GM21825 (cell line): ENCODE results near the gene IFRD1.
"Not testable (repeated sequence)": the region's sequence is repeated elsewhere in the genome, so short reads cannot be mapped to it uniquely, and the experiment has no call there.

ENCODE experiments used
- ATAC-seq: cut with Tn5 transposase; IDR thresholded peaks from one replicate; pipeline ENCODE4 v1.9.1; 2021; ENCODE audit warnings: mild to moderate bottlenecking, moderate library complexity; ENCODE audit not compliant: unreplicated experiment

The IFRD1 gene

DNA sequence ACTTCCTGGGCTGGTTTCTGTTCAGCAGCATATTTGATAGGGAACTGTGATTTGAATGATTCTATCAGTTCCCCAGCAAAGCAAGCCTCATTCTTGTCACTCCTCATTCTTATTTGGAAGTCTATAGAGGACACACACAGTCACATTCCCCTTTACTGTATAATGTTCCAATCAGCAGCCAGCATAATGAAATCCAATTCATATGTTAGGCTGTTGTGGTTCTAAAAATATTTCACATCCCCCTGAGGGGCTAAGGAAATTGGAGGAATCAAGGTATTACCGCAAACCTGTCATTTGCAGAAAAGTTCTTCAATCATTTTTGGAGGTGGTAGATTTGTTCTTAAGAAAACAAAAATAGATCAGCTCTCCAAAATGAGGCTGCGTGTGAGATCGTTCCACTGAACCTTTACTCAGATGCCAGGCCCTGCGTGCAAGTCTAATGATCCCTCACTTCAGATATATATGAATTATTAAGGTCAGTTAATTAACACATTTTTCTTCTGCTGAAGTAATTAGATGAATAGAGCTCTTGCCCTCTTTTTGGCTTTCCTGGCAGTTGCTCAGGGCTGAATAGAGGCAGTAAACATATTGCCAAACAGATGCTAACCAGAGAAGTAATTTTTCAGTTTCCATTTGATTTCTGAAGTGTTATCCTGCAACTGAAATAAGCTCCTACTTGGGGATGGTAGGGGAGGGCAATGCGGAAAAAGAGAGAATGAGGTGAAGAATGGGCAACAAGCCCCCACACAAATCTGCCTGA, 62.4 kb downstream of the IFRD1 start:
- no peak for ATAC-seq

DNA sequence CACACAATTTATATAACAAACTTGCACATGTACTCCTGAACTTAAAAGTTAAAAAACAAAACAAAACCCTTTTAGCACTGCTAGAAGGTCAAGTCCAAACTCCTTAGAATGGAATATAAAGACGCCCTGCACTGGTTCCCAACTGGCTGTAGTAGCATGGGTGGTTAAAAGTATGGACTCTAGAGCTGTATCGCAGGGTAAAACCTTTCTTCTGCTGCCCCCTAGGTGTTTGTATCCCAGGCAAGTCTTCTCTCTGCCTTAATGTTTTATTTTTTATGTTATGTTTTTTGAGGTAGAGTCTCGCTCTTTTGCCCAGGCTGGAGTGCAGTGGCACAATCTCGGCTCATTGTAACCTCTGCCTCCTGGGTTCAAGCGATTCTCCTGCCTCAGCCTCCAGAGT, 65.7 kb downstream of the IFRD1 start:
- ATAC-seq = no peak

DNA sequence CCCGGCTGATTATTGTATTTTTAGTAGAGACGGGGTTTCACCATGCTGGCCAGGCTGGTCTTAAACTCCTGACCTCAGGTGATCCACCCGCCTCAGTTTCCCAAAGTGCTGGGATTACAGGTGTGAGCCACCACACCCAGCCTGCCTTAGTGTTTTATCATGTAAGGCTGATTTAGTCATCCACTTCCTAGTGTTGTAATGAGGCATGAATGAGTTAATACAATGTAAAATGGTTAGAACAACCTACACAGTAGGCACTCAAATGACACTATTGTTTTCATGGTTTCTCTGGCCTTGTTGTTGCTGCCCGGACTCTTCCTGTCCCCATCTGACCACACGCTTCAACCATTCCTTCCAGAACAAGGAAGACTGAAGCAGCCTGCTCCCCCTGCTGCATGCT, 66.2 kb downstream of the IFRD1 start:
- not testable (repeated sequence) for ATAC-seq

DNA sequence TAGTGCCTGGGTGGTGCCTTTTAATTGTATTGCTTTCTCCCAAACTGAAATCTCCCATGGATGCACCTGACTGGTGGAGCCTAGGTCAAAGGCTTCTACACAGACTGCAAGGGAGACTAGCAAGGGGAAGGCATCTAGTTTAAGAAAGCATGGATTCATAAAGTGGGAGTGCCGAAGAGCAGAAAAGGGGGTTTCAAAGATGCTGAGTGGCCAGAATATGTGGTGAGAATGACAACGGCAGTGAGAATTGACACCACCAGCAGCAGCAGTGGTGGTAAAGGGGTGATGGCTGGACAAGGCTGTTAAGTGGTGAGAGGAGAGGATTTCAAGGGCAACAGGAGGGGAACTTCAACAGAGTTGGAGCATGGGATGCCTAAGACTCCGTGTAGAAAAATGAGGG, 67.2 kb downstream of the IFRD1 start:
- no peak for ATAC-seq

DNA sequence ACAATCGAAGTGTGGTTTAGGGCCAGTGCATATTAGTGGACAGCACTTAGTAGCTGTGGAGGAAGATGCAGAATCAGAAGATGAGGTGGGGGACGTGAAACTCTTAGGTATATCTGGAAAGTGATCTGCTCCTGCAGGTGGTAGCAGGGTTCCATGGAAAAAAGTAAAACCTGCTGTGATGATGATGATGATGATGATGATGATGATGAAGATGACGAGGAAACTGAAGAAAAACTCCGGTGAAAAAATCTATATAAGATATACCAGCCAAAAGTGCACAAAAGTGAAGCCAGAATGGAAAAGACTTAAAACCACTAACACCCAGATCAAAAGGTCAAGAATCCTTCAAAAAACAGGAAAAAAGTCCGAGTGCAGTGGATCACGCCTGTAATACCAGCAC, 70.5 kb downstream of the IFRD1 start:
- ATAC-seq = no peak

DNA sequence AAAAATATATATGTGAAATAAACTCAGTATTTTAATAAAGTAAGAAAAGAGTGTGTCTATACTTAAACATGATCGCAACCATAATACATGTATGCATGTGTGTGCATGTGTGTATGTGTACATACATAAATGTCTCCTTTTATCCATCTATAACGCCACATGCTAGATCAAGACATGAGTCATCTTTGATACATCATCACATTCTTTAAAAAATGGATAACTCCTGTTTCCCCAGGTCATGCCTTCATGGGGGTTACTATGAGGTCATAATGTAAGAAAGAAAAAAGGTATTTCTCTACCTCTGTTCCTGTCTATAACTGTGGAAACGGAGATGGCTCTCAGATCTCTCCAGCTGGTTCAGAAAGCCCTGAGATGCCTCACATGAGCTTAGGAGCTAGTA, 71.7 kb downstream of the IFRD1 start:
- ATAC-seq = no peak

DNA sequence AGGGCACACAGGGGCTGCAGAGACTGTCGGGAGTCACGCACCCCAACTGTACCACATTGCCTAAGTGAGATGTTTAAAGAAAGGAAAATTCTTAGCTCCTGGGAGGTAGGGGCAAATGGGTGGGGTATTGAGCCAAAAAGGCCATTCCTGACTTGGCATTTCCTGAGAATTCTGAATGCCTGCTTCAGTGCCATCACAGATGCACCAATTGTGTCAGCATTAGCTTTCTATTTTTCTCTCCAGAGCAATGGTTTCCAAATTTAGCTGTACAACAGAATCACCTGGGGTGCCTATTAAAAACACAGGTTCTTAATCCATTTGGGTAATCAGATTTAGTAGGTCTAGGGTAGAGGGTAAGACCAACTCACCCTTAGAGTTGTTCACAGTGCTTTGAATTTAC, 73.6 kb downstream of the IFRD1 start:
- ATAC-seq = no peak
